HG03558 (cell line): Measurements from ENCODE around the gene RASGRP3.
"Not testable (repeated sequence)": the region's sequence is repeated elsewhere in the genome, so short reads cannot be mapped to it uniquely, and the experiment has no call there.

Experiments
- ATAC-seq: cut with Tn5 transposase; IDR thresholded peaks from one replicate; pipeline ENCODE4 v1.9.1; 2021; ENCODE audit warnings: moderate number of reproducible peaks; ENCODE audit not compliant: unreplicated experiment; ENCODE audit errors: extremely low read depth

RASGRP3 gene

DNA sequence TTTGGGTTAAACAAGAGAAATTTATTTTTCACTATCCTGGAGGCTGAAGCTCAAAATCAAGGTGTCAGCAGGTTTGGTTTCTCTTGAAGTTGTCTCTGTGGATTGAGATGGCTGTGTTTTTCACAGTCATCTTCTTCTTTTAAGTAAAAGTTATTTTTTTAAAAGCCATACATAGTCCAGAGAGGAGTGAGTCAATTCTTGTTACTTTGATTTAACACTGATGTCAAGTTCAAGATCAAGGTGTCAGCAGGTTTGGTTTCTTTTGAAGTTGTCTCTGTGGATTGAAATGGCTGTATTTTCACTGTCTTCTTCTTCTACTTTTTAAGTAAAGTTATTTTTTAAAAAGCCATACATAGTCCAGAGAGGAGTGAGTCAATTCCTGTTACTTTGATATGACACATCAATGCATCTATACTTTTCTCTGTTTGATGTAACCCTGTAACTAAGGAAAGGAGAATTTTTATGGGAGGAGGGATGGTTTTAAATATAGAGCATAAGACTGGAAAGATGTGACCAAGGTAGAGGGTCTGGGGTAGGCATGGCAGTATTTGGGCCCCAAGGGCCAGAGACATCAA is 22.5 kb upstream of the RASGRP3 start:
- ATAC-seq = no peak

DNA sequence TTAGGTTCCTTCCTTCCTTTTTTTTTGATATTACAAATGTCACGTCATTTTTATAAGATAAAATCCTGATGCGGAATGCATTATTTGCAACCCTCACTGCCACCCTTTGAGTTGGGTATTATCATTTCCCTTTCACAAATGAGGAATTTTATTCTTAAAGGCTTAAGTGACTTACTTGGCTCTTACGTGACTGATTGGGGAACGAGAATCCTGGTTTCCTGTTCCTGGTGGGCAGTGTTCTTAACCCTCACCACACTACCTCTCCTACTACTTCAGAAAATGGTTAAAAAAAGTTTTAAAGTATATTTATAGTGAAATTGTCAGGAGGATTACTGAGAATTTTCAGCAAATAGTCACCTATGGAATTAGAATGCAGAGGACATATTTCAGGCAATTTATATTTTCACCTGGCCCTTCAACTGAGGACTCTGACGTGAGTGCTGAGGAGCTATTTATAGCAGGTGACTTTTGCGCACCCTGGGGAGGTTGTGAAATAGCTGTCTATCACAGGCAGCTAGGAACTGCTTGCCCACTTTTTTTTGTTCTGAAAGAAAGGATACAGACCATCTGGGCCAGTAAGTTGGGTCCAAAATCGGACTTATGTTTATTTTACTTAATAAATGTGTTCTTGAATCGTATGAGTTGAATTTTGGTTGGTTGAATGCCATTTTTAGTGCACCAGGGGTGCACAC is 18.7 kb upstream of the RASGRP3 start:
- peak; percentile 81 for ATAC-seq

DNA sequence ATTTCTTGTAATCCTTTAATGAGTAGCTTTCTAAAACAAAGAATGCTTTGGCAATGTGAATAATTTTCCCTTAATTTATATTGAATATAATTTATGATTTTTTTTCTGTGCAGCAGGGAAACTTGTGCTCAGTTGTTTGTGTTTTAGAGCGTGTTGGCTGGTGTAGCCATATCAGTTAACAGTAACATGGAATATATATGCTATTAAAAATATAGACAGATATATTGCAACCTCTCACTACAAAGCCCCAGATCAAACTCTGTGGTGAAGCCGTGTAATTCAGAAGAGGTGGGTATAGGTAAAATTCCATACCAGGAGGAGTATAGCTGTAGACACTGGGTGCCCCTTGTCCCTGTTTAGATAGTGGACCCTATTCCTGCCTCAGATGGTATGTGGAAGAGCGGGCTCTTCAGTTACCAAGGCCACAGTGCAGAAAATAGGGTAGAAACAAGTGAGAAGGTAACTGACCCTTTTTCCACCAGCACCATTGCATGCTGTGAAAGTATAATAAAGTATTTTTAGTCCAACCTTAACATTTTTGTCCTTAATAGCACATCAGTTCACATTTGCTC is 18.1 kb upstream of the RASGRP3 start:
- no peak for ATAC-seq

- no peak for ATAC-seq
Measured at GRCh38 chr2:33459745-33460144, 16.7 kb upstream of the RASGRP3 start.

- ATAC-seq = not testable (repeated sequence)
Measured at GRCh38 chr2:33462512-33462911, 13.9 kb upstream of the RASGRP3 start.

- no peak for ATAC-seq
Measured at GRCh38 chr2:33467413-33467812, 9.0 kb upstream of the RASGRP3 start.

- no peak for ATAC-seq
Measured at GRCh38 chr2:33469238-33469637, 7.2 kb upstream of the RASGRP3 start.

DNA sequence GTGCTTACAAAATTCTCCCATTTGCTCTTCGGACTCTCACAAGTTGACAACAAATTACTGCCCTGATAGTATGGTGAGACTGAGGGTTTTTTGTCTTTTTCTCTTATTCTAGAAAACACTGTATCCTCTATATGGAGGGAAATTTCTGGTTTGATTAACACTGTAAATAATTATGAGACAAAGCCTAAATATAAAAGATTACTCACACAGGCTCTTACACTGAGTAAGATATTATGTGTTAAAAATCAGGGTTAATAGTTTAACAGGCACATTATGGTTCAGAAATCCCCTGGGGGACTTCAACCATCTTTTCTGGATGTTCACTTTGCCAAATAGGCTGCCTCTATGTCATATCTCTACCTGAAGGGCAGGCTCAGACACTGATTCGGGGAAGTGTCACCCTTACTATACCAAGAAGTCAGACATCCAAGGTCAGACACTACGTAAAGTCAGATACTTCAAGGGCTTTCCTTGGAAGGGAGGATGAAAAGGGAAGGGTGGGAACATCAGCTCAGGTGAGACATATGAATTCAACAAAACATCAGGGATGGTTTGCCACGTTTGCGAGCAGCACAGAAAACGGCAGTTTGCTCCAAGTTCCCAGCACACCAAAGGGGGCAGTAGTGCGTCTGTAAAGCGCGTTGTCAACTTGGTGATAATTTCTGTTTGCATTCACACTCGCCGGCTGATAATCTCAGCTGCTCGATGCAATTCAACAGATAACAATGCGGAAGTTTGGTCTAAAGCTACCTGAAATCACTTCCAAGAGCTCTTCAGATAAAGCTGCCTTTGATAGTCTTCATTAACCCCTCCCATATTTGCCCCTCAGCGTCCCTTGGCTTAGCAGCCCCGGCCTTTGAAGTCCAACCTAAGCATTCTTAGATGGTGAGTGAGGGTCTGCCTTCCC is 972 bp upstream of the RASGRP3 start:
- peak; percentile 24 for ATAC-seq

GRCh38 chr2:33476793-33477190 is 343 bp downstream of the RASGRP3 start:
- ATAC-seq = no peak

GRCh38 chr2:33477473-33478468 is 1.3 kb downstream of the RASGRP3 start:
- peak; percentile 25 for ATAC-seq

- no peak for ATAC-seq
Measured at GRCh38 chr2:33478968-33479731, 2.7 kb downstream of the RASGRP3 start.

GRCh38 chr2:33482518-33482917 is 6.1 kb downstream of the RASGRP3 start:
- ATAC-seq = no peak

GRCh38 chr2:33484042-33484621 is 7.7 kb downstream of the RASGRP3 start:
- no peak for ATAC-seq

- ATAC-seq = no peak
Measured at GRCh38 chr2:33485051-33485450, 8.6 kb downstream of the RASGRP3 start.

DNA sequence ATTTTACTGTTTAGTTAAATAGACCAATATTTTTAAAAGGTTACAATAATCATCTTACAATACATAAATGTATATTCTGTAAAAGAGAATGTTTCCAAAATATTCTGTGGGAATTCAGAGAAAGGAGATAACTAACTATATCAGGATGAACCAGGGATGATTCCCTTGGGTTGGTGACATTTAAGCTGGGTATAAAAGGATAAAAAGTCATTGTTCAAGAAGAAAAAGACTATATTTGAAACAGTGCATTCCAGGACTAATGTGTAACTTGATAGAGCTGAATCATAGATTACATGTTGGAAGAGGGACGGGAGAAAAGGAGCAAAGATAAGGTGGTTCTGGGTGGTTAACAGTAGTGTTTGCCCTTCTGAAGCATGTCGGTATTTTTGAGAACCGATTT is 10.1 kb downstream of the RASGRP3 start:
- ATAC-seq = no peak

DNA sequence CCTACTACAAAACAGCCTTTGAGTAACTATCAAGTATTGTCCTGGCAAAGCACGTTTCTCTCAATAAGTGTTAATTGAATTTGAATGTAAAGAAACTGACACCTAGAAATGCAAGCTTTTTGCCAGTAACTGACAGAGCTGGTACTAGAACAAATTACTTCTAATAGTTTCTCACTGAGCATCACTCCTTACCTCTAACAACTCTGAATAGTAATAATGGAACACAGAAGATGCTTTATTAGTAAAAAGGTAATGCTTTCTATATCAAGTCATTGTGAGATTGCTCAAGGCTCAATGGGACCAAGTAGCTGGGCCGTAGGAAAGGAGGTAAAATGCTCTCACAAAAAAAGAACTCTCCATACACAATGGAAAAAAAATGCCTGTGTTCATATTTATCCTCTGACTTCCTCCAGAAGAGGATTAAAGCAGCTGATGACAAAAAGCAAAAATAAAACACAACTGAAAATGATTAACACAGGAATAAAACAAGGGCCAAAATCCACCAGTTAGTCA is 11.8 kb downstream of the RASGRP3 start:
- ATAC-seq = peak; percentile 24

GRCh38 chr2:33488715-33489540 is 12.5 kb downstream of the RASGRP3 start:
- ATAC-seq = peak; percentile 47
